A673 (cell line): Measurements from ENCODE around the gene PAPPA.

Source experiments
- CTCF ChIP-seq: fragments of 300-800, 200-600 bp; sonication (generic); conservative IDR thresholded peaks from 2 replicates; pipeline ENCODE4 v1.5.1; 2017; ENCODE audit warnings: low read depth, mild to moderate bottlenecking, antibody characterized with exemption, low read length, moderate library complexity, mixed read lengths
- EZH2 ChIP-seq: fragments of 200-600 bp; sonication (generic); IDR thresholded peaks from 2 replicates; pipeline ENCODE4 v1.6.1; 2017; ENCODE audit warnings: borderline replicate concordance, low read depth, mild to moderate bottlenecking, mixed read lengths, antibody characterized with exemption, low read length; ENCODE audit not compliant: poor library complexity, severe bottlenecking

GRCh38 chr9:116187570-116188170 is 34.1 kb downstream of the PAPPA start:
- TF ChIP-seq CTCF (no peak), EZH2 (no peak)
